Adipose tissue (tissue), 3 donors: ENCODE results near the gene PHACTR2. TPM values are rescaled to one million over a fixed set of nuclear protein-coding genes. Genes with fewer than 3 reads are reported as not detected.
"Not testable (repeated sequence)": the region's sequence is repeated elsewhere in the genome, so short reads cannot be mapped to it uniquely, and the experiment has no call there.

Experiments
- H3K27ac ChIP-seq: one replicate; pipeline ENCODE4 v1.5.1; 2013; ENCODE audit warnings: low read depth, low read length
- WGBS, 3 donors: extraction: QIAGEN DNeasy Blood & Tissue Kit; methylation state at CpG; one replicate each; pipeline ENCODE4 v1.1.7; 2013; 5-methylcytosine and 5-hydroxymethylcytosine counted together
- polyA plus RNA-seq, 3 donors: library from polyadenylated mRNA; stranded (reverse); fragments of 200-250 nt; gene quantifications; one replicate each; pipeline ENCODE4 v1.2.3, GENCODE V29; 2013
- donor health status: healthy with polysubstance abuse.
- donor health status: Bipolar disorder and iron deficiency.
- donor health status: healthy.

PHACTR2 gene
- 10 to 100 TPM in 1 of 3 donors, 1 to 10 TPM in 2; 1.6 to 11.6 (median 9.0) TPM for polyA plus RNA-seq

GRCh38 chr6:143677891-143678791, at the start of gene PHACTR2:
Gene PHACTR2, plus strand, starts transcription at chr6:143677965. Its CDS starts 199 bp downstream, at chr6:143678164.
- 0 to 2% (median 1%) methylated on average over 62 to 69 of the region's 69 CpGs for WGBS, 3 donors
- H3K27ac ChIP-seq: peak within 1 kb of the TSS; percentile 23

- no peak overlapping the region for H3K27ac ChIP-seq
- 75 to 80% (median 79%) methylated on average over 12 of the region's 12 CpGs for WGBS, 3 donors
Measured at GRCh38 chr6:143629104-143630080, 48.4 kb upstream of the PHACTR2 start.

GRCh38 chr6:143631196-143631595, 46.6 kb upstream of the PHACTR2 start:
- 92 to 95% (median 92%) methylated on average over 4 of the region's 4 CpGs for WGBS, 3 donors
- H3K27ac ChIP-seq: not testable (repeated sequence)

GRCh38 chr6:143632894-143633293, 44.9 kb upstream of the PHACTR2 start:
- WGBS, 3 donors: 94 to 96% (median 94%) methylated on average over 4 of the region's 4 CpGs
- no peak overlapping the region for H3K27ac ChIP-seq

GRCh38 chr6:143634486-143634885, 43.3 kb upstream of the PHACTR2 start:
- no peak overlapping the region for H3K27ac ChIP-seq
- 60 to 82% (median 75%) methylated on average over 2 of the region's 2 CpGs for WGBS, 3 donors

- 75 to 85% (median 77%) methylated on average over 3 of the region's 3 CpGs for WGBS, 3 donors
Measured at GRCh38 chr6:143637691-143638090, 40.1 kb upstream of the PHACTR2 start.

GRCh38 chr6:143642403-143642802, 35.4 kb upstream of the PHACTR2 start:
- WGBS, 3 donors: 47 to 93% (median 88%) methylated on average over 2 of the region's 2 CpGs
- H3K27ac ChIP-seq: no peak overlapping the region

More at GRCh38 chr6:143637691-143638090, 40.1 kb upstream of the PHACTR2 start:
- H3K27ac ChIP-seq: no peak overlapping the region

GRCh38 chr6:143647191-143647590, 30.6 kb upstream of the PHACTR2 start:
- WGBS, 3 donors: 76 to 85% (median 82%) methylated on average over 3 of the region's 3 CpGs
- H3K27ac ChIP-seq: no peak overlapping the region

- 58 to 77% (median 67%) methylated on average over 6 of the region's 6 CpGs for WGBS, 3 donors
- H3K27ac ChIP-seq: no peak overlapping the region
Measured at GRCh38 chr6:143647732-143648131, 30.0 kb upstream of the PHACTR2 start.

GRCh38 chr6:143649319-143649718, 28.4 kb upstream of the PHACTR2 start:
- H3K27ac ChIP-seq: not testable (repeated sequence)
- WGBS, 3 donors: 96 to 100% (median 100%) methylated on average over 1 of the region's 1 CpG

- not testable (repeated sequence) for H3K27ac ChIP-seq
- 96 to 99% (median 96%) methylated on average over 4 of the region's 4 CpGs for WGBS, 3 donors
Measured at GRCh38 chr6:143651328-143651727, 26.4 kb upstream of the PHACTR2 start.

- WGBS, 3 donors: 26 to 50% (median 47%) methylated on average over 6 of the region's 6 CpGs
- H3K27ac ChIP-seq: no peak overlapping the region
Measured at GRCh38 chr6:143652841-143653331, 24.9 kb upstream of the PHACTR2 start.

GRCh38 chr6:143655541-143655940, 22.2 kb upstream of the PHACTR2 start:
- 61 to 90% (median 84%) methylated on average over 5 of the region's 5 CpGs for WGBS, 3 donors
- no peak overlapping the region for H3K27ac ChIP-seq

GRCh38 chr6:143656026-143656425, 21.7 kb upstream of the PHACTR2 start:
- no peak overlapping the region for H3K27ac ChIP-seq
- WGBS, 3 donors: 73 to 84% (median 79%) methylated on average over 4 of the region's 4 CpGs

GRCh38 chr6:143657809-143658208, 20.0 kb upstream of the PHACTR2 start:
- H3K27ac ChIP-seq: no peak overlapping the region
- WGBS, 3 donors: 79 to 91% (median 87%) methylated on average over 2 of the region's 2 CpGs

GRCh38 chr6:143660170-143660569, 17.6 kb upstream of the PHACTR2 start:
- 96 to 100% (median 99%) methylated on average over 3 of the region's 3 CpGs for WGBS, 3 donors
- H3K27ac ChIP-seq: not testable (repeated sequence)

- no peak overlapping the region for H3K27ac ChIP-seq
Measured at GRCh38 chr6:143664171-143664570, 13.6 kb upstream of the PHACTR2 start.

- not testable (repeated sequence) for H3K27ac ChIP-seq
- 91 to 96% (median 94%) methylated on average over 1 of the region's 1 CpG for WGBS, 3 donors
Measured at GRCh38 chr6:143666007-143666406, 11.8 kb upstream of the PHACTR2 start.

GRCh38 chr6:143669483-143669882, 8.3 kb upstream of the PHACTR2 start:
- not testable (repeated sequence) for H3K27ac ChIP-seq
- 80 to 96% (median 95%) methylated on average over 1 of the region's 1 CpG for WGBS, 3 donors
